Testis (tissue), 3 donors: Measurements from ENCODE around the gene EFNA5. TPM values are rescaled to one million over a fixed set of nuclear protein-coding genes. Genes with fewer than 3 reads are reported as not detected.

Experiments
- DNase-seq: peaks from one replicate; pipeline ENCODE4 v3.0.0-alpha.2; 2019
- H3K27ac ChIP-seq, 2 donors: fragments of 200-600 bp; sonication (generic); one replicate each; pipeline ENCODE4 v1.5.1; 2019
- H3K27me3 ChIP-seq: fragments of 200-600 bp; sonication (generic); one replicate; pipeline ENCODE4 v1.5.1; 2019
- H3K36me3 ChIP-seq: fragments of 200-600 bp; sonication (generic); one replicate; pipeline ENCODE4 v1.5.1; 2017; ENCODE audit warnings: low read depth; ENCODE audit errors: missing control alignments
- H3K4me1 ChIP-seq: fragments of 200-600 bp; sonication (generic); one replicate; pipeline ENCODE4 v1.5.1; 2019
- H3K4me3 ChIP-seq, 2 donors: fragments of 200-600 bp; sonication (generic); one replicate each; pipeline ENCODE4 v1.5.1; 2017 to 2019
- H3K9me3 ChIP-seq: fragments of 200-600 bp; sonication (generic); one replicate; pipeline ENCODE4 v1.5.1; 2017
- POLR2A ChIP-seq: fragments of 450-650 bp; IDR thresholded peaks from one replicate; pipeline ENCODE4 v1.6.1; 2017; ENCODE audit warnings: antibody characterized with exemption, mild to moderate bottlenecking, moderate library complexity
- WGBS, 2 donors: methylation state at CpG; one replicate each; pipeline ENCODE4 v1.1.5; 2018; 5-methylcytosine and 5-hydroxymethylcytosine counted together
- intact Hi-C: fragments of 100-400 bp; cut with DNase I; formaldehyde crosslinking; loops from one replicate; pipeline ENCODE4 v1.15.1; 2023; ENCODE audit warnings: low total_unique reads
- polyA plus RNA-seq: library from polyadenylated mRNA; stranded (reverse); fragments of 350-450 nt; fragmentation: Illumina TruSeq; extraction: RNeasy Lipid Tissue Mini Kit (QIAGEN cat#74804); gene quantifications from one replicate; pipeline ENCODE4 v1.2.3, GENCODE V29; 2014; ENCODE audit warnings: low read depth, low replicate concordance; ENCODE audit not compliant: insufficient read depth
- total RNA-seq, 2 donors: library from RNA; depleted of rRNA; stranded (reverse); fragments of >200 nt; gene quantifications; one replicate each; pipeline ENCODE4 v1.2.3, GENCODE V29; 2016
- TF ChIP-seq, protein P1 (sequence below), 3 experiments: fragments of 450-650 bp in 2 of 3; fragments of 200-600 bp in 1 of 3; sonication (generic) in 1 of 3; IDR thresholded peaks; one replicate each; pipeline ENCODE4 v1.5.1; 2016 to 2019; ENCODE audit warnings: antibody characterized with exemption in 3 of 3, mild to moderate bottlenecking in 2 of 3, moderate library complexity in 1 of 3

Gene EFNA5
- total and polyA plus RNA-seq, 3 donors from 2014 or later: 2.6 to 5.4 (median 3.5) TPM

DNA sequence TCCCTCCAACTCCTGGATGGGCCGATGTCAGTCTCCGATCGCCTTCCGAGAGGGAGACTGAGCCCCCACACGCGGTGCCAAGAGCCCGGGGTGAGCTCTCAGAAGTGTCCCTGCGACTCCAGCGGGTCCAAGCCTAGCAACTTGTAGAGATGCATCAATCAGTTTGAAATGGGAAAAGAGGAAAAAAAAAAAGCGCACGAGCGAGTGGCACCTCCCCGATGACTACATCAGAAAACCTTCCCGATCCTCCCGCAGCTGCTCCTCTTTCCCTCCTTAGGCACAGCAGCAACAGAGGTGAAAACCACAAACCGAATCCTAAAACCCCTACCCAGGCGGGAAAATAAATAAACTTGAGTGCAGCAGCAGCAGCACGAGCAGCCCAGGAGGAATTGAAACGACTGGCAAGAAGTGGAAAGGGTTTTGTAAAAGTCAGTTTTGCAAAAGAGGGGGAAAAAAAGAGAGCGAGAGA, 1.0 kb upstream of the EFNA5 start:
- no peak for DNase-seq
- intact Hi-C loops: no loop called here
- no peaks in the 10 kb centered on the region for H3K27me3 ChIP-seq
- TF ChIP-seq, protein P1, sequence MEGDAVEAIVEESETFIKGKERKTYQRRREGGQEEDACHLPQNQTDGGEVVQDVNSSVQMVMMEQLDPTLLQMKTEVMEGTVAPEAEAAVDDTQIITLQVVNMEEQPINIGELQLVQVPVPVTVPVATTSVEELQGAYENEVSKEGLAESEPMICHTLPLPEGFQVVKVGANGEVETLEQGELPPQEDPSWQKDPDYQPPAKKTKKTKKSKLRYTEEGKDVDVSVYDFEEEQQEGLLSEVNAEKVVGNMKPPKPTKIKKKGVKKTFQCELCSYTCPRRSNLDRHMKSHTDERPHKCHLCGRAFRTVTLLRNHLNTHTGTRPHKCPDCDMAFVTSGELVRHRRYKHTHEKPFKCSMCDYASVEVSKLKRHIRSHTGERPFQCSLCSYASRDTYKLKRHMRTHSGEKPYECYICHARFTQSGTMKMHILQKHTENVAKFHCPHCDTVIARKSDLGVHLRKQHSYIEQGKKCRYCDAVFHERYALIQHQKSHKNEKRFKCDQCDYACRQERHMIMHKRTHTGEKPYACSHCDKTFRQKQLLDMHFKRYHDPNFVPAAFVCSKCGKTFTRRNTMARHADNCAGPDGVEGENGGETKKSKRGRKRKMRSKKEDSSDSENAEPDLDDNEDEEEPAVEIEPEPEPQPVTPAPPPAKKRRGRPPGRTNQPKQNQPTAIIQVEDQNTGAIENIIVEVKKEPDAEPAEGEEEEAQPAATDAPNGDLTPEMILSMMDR (IDR thresholded peaks at IDR 0.05): no peak
- H3K4me3 ChIP-seq: peak overlapping the region; percentile 62 to 71
- peak overlapping the region; percentile 58 to 74 for H3K27ac ChIP-seq
- no peaks in the 10 kb centered on the region for H3K36me3 ChIP-seq
- H3K4me1 ChIP-seq: peaks cover 13% of the 10 kb centered on the region
- no peaks in the 10 kb centered on the region for H3K9me3 ChIP-seq
- WGBS, 2 donors: 0% methylated on average over 20 of the region's 20 CpGs

DNA sequence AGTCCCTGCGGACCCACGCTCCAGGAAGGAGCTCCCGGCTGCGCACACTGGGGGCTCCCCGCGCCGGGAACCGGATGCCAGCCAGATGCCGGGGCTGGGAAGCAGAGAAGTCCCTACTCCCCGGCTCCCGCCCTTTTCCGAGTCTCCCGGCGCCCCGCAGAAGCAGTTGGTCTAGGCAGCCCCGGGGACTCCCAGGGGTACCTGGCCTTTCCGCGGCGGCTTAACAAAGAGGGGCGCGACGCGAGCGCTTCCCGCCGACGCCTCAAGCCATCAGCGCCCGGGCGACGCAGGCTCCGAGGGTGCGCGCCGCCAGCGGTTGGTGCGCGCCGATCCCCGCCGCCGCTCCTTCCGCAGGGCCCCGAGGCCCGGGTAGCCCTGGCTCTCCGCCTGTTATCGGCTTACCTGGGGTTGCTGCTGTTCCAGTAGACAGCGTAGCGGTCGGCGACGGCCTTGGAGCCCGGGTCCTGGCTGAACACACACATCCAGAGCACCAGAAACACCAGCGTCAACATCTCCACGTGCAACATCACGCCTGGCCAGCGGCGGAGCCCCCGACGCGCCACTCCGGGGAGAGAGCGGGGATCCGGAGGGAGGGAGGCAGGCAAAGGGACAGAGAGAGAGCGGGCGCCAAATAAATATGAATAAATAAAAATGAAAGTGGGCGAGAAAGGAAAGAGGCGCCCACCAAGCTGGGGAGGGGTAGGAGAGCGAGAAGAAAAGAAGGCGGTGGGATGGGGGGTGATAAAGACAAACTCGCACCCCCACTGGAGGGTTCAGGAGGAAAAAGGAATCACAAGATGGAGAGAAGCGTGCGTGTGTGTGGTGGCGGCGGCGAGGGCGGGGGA, 428 bp downstream of the EFNA5 start:
- Histone ChIP-seq H3K9me3 (no peaks in the 10 kb centered on the region), H3K4me1 (peaks cover 13% of the 10 kb centered on the region), H3K27me3 (no peaks in the 10 kb centered on the region), H3K4me3 (peak overlapping the region; percentile 62 to 71), H3K27ac (peak overlapping the region; percentile 58 to 75), H3K36me3 (no peaks in the 10 kb centered on the region)
- intact Hi-C loops: no loop called here
- peak; percentile 40 for DNase-seq
- WGBS, 2 donors: 0 to 1% methylated on average over 38 to 76 of the region's 77 CpGs
- TF ChIP-seq, protein P1 (IDR thresholded peaks at IDR 0.05): no peak
- no peak for TF ChIP-seq POLR2A

DNA sequence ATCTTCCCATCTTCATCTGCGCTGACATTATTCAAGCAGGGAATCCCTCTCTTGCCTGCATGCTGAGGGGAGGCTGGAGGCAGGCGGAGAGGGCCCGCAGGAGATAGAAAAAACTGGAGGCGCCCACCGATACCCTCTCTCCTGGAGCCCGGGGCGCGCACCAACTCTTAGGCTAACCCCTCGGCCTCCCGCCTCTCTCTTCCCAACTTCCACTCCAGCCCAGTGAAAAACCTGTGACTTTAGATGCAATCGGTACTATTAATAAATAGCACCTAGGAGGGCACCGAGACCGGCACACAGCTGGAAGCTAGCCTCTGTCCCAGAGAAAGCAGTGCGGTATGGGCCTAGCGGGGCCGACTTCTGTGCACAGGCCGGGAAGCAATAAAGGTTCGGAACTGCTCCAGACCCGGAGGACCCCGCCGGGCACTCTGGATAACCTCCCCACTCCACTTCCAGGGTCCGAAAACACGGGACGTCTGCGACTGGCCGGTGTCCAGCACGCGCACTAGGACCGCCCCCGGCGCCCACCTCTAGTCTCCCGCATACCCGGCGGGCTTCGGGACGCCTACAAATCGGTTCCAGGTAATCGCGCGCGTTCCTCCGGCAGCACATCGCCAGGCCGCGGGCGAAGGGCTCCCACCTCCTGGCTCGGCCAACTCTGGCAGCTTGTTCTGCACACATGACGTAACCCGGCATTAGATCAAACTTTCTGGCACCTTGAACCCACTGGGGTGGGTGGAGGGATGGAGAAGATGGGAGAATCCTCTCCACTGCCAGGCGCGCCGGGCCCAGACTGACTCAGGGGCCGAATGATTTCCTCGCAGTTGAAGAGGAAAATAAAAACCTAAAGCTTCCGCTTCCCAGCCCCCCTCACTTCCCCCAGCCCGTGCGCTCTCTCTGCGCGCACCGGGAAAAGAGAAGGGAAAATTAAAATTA, 1.4 kb downstream of the EFNA5 start:
- no peaks in the 10 kb centered on the region for H3K36me3 ChIP-seq
- no peaks in the 10 kb centered on the region for H3K27me3 ChIP-seq
- DNase-seq: peak; percentile 37
- intact Hi-C loops: no loop called here
- peak overlapping the region; percentile 62 to 71 for H3K4me3 ChIP-seq
- H3K9me3 ChIP-seq: no peaks in the 10 kb centered on the region
- peak overlapping the region; percentile 58 to 75 for H3K27ac ChIP-seq
- peaks cover 13% of the 10 kb centered on the region for H3K4me1 ChIP-seq
- WGBS, 2 donors: 3% methylated on average over 45 to 60 of the region's 60 CpGs
- TF ChIP-seq POLR2A: no peak
- TF ChIP-seq, protein P1 (IDR thresholded peaks at IDR 0.05): no peak

DNA sequence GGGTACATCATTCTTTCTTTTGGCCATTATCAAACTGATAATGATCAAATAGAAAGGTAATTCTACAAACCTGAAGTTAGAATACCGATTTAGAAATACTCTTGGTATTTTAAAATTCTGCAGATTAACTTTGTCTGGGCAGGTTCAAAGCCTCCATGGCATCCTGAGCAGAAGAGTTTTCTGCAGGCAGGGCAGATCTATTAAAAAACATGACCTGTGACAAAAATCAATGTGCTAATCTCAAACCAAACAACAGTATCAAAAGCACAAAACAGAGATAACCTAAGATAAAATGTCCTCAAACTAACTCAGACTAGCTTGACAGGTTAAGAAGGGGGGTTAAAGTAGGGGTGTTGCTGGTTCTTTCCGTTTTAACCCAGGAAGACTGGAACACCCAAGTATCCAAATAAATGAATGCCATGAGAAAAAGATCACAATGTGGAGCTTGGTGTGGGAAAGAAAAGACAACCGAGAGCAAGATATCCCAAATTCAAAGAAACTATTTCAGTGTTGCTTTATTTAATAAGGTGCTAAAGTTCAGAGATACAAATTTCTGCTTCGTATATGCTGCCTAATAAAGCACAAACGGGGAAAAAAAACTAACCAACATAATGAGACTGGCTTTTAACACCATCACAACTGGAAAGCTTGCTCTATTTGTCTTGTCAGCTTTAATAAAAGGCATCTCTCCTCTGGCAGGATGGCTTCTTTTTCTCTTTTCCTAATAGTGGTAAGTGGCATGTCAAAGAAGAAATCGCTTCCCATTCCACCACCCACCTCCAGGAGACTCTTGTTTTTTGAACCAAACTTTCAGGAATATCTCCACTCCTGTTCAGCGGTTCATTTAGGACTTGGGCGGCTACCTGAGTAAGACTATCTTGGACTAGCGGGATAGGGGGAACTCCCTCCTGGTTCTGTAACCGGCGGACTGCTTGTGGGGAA, 2.3 kb downstream of the EFNA5 start:
- H3K4me3 ChIP-seq: peak overlapping the region; percentile 62 to 71
- peak overlapping the region; percentile 58 to 75 for H3K27ac ChIP-seq
- H3K27me3 ChIP-seq: no peaks in the 10 kb centered on the region
- no peaks in the 10 kb centered on the region for H3K36me3 ChIP-seq
- TF ChIP-seq, protein P1 (IDR thresholded peaks at IDR 0.05): no peak
- TF ChIP-seq POLR2A: no peak
- H3K9me3 ChIP-seq: no peaks in the 10 kb centered on the region
- H3K4me1 ChIP-seq: peaks cover 13% of the 10 kb centered on the region
- DNase-seq: no peak
- 17 to 34% methylated on average over 11 of the region's 11 CpGs for WGBS, 2 donors
- intact Hi-C loops: no loop called here
